GM21717 (cell line): ENCODE results near the gene OTUD5.

ENCODE experiments used
- ATAC-seq: cut with Tn5 transposase; IDR thresholded peaks from one replicate; pipeline ENCODE4 v1.9.1; 2021; ENCODE audit warnings: mild to moderate bottlenecking, moderate library complexity; ENCODE audit not compliant: unreplicated experiment

Gene OTUD5

DNA sequence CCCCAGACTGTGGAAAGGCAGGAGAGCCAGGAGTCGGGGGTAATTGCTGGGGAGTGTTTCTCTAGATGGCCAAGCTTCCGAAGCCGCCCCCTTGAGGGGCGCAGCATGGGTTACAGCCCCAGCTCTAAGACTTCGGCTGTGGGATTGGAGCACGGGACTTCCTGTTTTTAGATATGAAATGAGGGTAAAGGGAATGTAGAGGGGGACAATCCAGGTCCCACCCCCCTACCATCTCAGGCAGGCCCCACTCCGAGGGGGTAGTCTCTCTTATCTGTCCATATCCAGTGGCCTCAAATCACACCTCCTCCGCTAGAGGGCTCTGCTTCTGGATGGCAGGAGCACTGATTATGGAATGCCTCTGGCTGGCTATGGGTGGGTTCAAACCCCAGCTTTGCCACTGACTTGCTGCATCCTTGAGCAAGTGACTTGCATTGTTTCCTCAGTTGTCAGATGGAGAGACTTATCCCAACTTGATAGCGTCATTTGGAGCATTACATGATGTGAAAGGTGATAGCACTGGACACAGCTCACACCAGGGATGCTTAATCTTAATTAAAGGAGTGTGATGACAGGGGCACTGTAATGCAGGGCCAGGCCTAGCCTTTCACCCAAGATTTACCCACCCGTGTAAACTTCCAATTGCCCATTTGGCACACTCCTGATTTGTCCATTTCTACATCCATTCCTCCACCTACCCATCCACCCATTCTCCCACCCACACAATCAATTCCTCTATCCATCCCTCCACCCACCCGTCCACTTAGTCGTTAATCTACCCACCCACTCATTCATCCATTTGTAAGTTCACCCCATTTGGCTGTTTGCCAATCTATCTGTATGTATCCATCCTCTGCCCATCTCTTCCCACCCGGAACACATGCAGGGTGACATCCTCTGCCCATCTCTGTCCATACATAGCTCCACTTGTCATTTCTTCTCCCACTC is 15.1 kb upstream of the OTUD5 start:
- no peak for ATAC-seq

DNA sequence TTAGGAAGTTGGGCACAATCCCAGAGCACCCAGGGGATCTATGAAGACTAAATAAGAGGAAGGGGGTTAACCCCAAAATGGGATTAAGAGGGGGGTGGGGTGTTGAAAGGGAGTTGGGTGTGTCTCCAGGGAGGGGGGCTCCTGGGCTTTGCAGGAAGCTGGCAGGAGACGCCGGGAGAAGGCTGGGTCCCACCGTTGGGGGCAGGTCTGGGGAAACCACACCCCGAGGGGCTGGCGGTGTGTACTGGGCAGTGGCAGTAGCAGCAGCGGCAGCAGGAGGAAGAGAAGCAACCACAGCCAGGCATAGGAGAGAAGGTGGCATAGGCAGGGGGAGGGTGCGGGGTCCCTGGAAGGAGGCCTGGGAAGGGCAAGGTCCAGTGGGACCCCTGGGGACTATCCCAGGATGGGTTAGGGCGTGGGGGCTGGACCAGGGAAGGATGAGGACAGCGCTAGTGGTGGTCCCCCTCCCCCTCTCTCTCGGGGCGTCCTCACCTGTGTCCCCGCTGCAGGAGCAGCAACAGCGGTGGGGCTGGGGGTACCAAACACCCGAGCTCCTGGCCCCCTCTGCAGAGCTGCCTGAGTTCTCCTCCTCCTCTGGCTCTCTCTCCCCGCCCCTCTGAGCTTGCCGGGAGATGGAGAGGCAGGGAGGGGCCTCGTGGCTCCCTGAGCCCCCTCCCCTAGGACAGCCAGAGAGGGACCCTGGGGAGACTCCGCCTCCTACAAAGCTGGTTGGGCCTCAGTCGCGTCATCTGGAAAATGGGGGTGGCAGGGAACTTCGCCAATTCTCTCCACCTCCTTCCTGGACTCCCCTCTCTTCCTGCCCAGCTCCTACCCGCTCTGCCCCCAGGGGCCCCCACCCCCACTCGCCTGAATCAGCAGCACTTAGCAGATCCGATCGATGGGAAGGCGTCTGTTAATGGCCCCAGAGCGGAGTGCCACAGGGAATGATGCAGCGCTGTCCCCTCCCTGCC is 14.1 kb upstream of the OTUD5 start, which contains the start of gene KCND1:
KCND1 (minus strand) TSS at position 596 of the 971 bp plus-strand sequence. CDS start 1,573 bp downstream, outside the sequence.
- ATAC-seq = no peak

DNA sequence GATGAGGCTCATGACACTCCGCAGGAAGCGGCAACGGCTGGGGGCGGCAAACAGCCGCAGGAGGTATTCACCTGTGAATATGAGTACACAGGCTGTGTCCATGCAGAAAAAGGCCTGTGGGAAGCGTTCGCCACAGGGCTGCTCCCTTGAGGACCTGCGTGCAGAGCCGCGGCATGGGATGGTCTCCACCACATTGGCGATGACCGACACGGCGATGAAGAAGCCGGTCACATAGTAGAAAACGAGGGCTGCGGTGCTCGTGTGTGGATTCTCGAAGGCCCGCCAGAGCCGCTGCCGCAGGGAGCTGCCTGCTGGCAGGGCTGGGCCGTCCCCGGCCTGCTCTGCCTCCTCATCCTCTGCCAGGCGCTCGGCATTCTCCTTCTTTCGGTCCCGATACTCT is 12.1 kb upstream of the OTUD5 start:
- ATAC-seq = no peak

DNA sequence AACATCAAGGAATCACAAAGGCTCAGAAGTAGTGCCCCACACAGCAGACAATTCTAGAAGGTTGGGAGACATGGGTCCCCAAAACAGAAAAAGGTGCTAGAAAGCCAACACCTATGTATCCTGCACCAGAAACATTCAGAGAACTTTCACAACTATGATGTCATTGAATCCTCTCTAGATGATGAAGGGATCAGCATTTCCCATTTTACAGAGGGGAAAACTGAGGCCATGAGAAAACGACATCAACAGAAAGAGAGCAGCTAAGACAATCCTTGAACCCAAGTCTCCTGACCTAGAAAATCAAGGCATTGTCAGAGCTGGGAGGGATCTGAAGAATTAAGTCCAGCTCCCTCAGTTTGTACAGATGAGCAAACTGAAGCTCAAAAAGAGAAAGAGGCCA is 11.0 kb upstream of the OTUD5 start:
- ATAC-seq = no peak

DNA sequence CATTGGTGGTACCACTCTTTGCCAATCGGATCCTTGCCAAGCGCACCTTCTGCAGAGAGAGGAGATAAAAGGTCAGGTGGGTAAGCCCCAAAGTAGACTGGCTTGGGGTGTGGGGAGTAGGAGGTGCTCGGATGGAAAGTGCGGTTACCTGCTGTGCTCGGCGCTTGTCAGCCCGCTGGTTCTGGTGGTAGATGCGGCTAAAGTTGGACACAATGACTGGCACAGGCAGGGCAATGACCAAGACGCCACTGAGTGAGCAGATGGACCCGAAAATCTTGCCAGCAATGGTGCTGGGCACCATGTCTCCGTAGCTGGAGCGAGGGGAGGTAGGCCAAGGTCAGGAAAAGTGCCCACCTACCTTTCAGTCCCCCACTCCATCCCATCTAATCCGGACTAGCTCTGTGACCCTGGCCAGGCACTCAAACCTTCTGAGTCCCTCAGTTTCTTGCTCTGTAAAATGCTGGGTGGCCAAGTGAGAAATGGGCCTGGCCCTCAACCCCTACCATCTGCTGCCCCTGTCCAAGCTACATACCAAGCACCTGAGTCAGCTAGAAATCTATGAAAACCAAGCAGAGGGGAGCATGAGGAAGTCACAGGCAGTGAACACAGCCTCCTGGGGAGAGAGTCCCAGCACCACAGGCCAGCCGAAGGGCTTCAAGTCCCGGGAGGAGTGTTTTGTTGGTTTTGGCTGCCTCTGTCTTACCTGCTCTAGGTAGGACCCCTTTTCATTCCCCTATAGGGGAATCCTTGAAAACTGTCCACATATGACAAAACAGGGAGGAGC is 9.6 kb upstream of the OTUD5 start:
- ATAC-seq = no peak

DNA sequence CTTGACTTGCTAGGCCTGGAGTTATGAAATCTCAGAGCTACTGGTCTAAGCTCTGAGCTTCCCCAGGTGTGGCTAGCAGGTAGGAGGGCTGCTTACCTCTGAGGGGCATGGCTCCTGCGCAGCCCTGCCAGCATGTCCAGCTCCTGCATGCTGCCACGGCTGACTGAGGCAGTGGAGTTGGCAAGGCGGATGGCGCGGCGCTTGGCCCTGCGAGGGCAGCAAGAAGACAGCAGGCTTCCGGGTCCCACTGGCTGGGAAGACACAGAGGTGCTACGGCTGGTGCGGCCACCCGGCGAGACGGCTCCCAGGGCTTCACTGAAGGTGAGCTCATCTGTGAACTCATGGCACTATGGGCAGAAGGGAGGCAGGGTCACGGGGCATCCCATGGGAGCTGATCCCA is 8.6 kb upstream of the OTUD5 start:
- ATAC-seq = no peak

DNA sequence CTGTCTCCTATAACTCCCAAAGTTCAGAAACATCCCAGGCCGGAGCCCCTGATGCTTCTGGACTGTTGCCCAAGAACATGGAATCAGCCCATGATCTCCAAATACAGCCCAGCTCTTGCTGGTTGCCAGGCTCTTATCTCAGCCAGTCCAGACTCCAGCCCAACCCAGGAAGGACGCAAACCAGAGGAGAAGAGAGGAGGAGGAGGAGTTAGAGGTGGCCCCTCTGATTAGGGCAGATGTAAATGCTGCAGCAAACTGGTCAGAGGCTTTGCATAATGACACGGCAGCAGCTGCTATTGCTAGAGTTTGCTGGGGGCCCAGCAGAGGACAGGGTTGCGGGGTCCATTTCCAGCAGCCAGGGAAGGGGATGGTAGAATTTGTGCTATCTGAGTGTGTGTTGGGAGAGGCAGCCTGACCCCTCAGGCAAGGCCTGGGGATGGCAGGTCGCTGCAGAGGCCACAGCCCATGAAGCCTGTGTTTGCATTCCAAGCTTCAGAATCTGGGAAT is 4.2 kb upstream of the OTUD5 start:
- no peak for ATAC-seq

DNA sequence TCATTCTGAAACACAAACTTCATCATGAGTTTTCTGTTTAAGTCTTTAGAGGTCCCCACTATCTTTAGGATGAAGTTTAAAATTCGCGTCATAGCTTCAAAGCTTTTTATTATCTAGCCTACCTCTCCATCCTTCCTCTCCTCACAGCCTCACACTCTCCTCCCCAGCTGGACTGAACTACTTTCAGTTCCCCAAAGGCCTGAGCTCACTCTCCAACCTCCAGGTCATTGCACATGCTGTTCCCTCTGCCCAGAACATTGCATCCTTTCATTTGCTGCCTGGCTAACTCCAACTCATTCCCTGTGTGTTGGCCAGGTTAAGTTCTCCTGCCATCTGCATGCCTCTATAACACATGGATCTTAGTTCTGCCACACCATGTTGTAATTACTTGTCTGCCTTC is 2.9 kb upstream of the OTUD5 start:
- ATAC-seq = no peak

DNA sequence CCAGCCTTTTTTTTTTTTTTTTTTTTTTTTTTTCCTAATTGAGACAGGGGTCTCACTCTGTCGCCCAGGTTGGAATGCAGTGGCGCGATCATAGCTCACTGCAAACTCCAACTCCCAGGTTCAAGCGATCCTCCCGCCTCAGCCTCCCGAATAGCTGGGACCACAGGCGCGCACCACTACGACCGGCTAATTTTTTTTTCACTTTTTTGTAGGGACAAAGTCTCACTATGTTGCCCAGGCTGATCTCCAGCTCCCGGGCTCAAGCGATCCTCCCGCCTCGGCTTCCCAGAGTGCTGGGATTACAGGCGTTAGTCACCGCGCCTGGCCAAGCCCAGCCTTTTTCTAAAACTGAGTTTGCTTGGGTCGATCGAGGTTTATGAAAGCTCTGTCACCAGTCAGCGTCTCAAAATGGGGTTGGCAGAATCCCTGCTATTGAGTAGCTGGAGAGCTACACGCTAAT is 1.3 kb upstream of the OTUD5 start:
- no peak for ATAC-seq

DNA sequence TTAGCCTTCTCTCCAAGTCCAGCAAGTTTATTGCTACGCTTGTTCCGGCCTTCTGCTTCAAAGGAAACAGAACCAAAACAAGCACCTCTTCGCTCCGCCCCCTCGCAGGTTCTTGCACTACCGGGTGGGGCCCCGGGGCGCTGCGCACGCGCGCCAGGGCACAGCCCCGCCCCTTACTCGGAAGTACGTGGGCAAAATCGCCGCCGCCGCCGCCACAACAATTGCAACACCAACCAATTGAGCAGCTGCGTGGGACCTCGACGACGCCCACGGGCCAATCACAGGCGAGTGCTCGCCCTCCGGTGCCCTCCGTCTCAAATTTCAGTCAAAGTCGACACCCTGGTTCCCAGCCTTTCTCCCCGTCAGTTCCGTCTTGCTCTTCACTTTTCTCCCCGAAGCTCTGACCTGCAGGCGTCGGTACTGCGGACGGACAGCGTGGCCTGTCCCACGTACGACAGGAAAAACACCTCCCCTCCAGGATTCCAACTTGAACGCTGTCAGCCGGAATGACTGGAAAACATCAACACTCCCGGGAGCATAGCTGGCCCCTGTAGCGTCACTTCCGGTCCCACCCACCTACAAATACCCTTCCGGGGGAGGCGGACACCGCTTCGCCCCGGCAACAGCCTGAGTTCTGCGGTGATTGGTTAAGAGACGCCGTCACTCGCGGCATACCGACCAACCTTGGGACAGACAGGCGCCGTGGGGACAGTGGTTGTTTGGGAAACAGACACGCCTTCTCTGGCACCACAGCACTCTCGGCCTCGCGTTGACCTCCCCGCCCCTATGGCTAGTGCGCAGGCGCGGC is 624 bp upstream of the OTUD5 start:
- ATAC-seq = peak; percentile 77

DNA sequence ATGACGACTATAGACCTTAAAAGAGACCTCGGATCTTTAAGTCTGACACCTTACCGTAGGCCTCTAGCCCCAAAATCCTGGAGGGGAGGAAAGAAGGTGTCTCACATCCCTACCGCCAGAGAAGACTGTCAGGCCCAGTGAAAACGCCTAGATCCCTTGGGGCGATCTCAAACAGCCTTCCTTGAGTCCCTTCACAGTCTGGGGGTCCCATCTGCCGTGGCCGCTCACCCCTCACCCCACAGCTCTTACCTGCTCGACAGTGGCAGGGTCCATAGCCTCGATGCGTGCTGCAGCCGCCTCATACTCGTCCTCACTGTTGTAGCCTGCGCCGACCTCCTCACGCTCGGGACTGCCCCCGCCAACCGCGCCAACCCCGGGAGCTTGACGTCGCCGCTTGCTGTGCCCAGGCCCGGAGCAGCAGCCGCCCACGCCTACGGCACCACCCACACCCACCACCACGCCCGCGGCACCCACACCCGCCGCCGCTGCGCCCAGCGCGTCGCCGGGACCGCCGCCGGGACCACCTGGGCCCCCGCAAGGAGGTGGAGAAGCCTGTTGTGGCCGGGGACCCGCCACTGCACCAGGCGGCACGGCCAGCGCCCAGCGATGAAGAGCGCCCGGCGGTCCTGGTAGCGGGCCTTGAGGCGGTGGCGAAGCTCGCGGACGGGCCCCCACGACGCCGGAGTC is 536 bp downstream of the OTUD5 start:
- peak; percentile 1 for ATAC-seq

DNA sequence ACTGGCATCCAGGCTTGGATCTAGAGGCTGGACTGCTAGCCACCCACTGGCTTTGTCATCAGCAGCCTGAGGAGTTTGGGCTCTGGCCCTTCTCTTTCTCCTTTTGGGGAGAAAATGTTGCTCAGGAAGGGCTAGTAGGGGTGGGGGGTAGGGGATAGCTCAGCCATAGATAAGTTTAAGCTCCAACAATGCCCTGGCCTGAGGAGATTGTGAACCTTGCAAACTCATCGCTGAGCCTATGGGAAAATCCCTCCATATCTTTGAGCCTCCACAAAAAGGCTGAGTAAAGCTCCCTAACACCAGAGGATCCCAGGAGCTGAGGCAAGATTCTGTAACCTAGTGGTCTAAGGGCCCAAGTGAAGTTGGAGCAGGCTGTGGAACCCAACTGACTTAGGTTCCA is 8.8 kb downstream of the OTUD5 start:
- no peak for ATAC-seq

DNA sequence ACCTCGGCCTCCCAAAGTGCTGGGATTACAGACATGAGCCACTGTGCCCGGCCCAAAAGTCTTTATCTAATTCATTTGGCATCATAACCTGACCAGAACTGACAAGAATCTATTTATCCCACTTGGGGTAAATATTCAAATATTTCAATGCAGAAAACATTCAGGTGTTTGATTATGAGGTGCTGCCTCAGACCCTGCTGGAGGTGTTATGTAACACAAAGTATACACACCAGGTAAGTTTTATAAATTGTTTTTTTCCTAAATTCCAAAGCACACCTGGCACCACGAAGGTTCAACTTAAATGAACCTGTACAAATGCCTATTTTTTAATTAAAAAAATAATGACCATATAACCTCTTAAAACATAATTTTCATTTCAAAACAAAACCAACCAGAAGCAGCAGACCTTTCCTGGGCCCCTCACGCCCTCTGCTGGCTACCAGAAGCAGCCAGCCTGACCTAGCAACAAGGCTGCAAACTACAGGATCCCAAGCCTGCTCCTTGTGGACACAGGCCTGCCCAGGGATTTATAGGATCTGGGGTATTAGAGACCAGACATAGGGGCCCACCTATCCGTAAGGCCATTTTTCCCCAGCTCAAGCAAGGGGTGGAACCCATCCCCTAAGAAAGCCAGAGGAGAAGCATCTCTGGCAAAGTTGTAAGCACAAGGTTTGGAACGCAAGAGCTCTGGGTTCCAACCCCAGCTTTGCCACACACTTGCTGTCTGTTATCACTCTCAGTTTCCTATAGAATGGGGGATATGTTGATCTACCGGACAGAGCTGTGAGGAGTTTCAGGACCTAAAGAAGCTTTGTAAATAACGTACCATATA is 11.7 kb downstream of the OTUD5 start:
- no peak for ATAC-seq

DNA sequence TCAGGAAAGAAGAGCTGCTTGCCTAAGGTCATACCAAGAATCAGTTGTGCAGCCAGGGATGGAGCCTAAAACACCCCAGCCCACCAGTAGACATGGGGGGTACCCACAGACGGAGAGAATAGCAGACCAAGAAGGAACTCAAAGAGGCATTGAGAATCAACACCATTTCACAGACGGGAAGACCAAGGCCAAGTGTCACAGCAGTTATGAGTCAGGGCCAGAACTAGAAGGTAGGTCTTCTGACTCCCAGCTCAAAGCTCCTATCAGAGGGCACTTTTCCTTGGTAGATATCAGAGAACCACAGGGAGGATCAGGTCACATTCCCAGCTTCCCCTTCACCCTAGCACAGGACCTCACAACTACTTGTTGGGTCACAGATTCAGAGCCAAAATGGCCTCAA is 14.5 kb downstream of the OTUD5 start:
- ATAC-seq = no peak

DNA sequence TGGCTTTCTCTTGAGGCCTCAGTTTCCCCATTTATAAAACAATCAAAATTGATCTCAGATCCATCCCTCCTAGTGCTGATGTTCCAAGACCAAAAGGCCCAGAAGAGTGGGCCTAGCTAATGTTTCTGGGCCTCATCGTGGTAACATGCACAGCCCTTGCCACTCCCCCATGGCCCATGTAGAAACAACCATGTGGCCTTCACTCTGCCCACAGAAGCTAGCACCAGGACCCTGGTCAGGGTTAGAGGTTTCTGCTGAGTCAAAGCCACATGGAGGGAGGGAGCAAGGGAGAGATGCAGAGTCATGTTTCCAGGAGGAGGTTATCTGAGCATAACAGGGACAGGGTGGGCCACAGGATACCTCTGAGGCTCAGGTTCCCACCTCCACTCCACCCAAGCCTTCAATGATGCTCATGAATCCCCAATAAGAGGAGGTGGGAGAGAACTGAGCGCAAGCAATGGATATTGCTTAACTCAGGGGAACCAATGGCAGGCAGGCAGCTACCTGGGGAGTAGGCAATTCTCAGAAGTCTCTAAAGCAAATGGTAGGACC is 16.9 kb downstream of the OTUD5 start:
- no peak for ATAC-seq

DNA sequence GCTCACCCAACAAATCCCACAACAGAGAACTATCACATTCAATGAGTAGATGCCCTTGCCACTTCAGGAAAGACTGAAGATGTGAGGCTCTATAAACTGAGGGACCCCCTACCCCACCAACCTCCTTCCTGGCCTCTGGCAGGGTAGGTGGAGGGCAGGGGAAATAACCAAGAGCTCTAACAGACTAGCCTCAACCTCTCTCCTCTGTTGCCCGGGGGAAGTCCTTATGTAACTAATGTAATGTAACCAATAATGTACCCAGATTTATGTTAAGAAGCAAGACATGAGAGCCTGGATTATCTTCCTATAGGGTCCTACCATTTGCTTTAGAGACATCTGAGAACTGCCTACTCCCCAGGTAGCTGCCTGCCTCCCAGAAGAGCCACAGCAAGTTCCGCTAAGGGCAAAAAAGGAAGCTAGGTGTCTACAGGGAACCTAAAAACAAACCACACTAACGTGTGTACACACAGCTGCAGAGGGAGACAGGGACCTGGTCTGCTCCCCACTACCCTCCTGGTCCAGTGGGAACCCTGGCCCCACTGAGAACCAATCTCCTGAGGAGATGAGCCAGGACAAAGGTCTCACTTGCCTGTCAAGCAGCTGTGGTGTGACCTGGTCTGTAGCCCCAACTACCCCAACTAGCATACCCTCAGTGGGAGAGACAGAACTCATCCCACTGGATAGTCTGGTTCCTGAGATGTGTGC is 17.7 kb downstream of the OTUD5 start:
- ATAC-seq = no peak

DNA sequence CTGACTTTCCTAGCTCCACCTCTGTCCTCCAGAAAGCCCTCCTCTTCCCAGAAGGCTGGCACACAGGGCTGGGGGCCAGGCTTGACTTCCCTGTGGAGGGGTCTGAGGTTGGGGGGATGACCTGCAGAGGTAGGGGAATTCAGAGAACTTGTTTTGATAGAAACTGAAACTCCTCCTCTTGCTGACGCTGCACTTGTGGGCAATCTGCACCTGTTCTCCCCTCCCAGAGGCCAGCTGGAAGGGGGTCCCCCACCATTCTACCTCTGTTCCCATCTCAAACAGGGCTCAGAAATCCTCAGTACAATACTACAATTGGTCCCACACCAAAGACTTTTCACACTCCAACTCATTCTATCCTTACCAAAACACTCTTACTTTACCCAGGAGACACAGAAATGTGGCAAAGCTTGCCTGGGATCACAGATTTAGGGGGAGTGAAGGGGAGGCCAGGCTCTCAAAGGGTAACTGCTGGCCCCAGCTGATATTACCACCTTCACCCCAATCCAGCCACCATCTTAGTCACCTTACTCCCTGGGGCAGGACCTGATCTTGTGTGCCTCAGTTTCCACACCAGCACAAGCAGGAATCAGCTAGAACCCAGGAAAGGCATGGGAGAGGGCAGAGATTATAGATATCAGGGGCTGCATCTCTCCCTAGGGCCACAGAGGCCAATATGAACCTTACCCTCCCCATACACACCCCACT is 18.5 kb downstream of the OTUD5 start:
- peak; percentile 45 for ATAC-seq
